Measurements from ENCODE around the gene ASCC1. TPM values are rescaled to one million over a fixed set of nuclear protein-coding genes. Genes with fewer than 3 reads are reported as not detected.

ASCC1 gene
- total and polyA plus RNA-seq, 2 donors (not counting 1 experiment from before 2014, with no cell fraction given) = 17.9 to 28.1 TPM

DNA sequence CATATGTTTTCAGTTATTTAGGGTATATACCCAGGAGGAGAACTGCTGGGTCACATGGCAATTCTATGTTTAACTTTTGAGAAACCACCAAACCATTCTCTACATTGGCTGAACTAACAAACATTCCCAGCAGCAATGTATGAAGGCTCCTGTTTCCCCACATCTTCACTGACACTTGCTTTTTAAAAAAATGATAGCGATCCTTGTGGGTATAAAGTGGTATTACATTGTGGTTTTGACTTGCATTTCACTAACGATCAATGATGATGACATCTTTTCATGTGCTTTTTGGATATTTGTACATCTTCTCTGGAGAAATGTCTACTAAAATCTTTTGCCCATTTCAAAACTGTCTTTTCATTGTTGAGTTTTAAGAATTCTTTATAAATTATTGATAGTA is 51.5 kb downstream of the ASCC1 start:
- H3K9me3 Mint-ChIP-seq (ENCODE audit: insufficient read depth) = no peaks in the 10 kb centered on the region
- no peak overlapping the region for H2AFZ ChIP-seq (ENCODE audit: insufficient read depth, low read depth, low read length, poor library complexity, severe bottlenecking)
- peaks cover 5% of the 10 kb centered on the region for H3K79me2 ChIP-seq (ENCODE audit: control insufficient read depth, insufficient read depth, low read length)
- no peaks in the 10 kb centered on the region for H3K4me1 ChIP-seq (ENCODE audit: control insufficient read depth in 2 of 2, insufficient read depth in 2 of 2, low read length in 2 of 2)
- peaks cover 3% of the 10 kb centered on the region for H3K4me1 Mint-ChIP-seq
- H4K20me1 ChIP-seq (ENCODE audit: control insufficient read depth, insufficient read depth, low read length, poor library complexity, severe bottlenecking) = no peaks in the 10 kb centered on the region
- no peak overlapping the region for H3K27ac ChIP-seq (ENCODE audit: low read length in 2 of 2)
- H3K4me3 Mint-ChIP-seq = no peak overlapping the region
- TF ChIP-seq EZH2 (IDR thresholded peaks at IDR 0.05; ENCODE audit: borderline replicate concordance, insufficient read depth, low read depth, low read length, poor library complexity, severe bottlenecking) = no peak
- TF ChIP-seq, protein P1, sequence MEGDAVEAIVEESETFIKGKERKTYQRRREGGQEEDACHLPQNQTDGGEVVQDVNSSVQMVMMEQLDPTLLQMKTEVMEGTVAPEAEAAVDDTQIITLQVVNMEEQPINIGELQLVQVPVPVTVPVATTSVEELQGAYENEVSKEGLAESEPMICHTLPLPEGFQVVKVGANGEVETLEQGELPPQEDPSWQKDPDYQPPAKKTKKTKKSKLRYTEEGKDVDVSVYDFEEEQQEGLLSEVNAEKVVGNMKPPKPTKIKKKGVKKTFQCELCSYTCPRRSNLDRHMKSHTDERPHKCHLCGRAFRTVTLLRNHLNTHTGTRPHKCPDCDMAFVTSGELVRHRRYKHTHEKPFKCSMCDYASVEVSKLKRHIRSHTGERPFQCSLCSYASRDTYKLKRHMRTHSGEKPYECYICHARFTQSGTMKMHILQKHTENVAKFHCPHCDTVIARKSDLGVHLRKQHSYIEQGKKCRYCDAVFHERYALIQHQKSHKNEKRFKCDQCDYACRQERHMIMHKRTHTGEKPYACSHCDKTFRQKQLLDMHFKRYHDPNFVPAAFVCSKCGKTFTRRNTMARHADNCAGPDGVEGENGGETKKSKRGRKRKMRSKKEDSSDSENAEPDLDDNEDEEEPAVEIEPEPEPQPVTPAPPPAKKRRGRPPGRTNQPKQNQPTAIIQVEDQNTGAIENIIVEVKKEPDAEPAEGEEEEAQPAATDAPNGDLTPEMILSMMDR (IDR thresholded peaks at IDR 0.05) = peak; percentile 24
- peaks cover 3 to 22% of the 10 kb centered on the region in 2 experiments for H3K36me3 ChIP-seq (replicated peaks in 1 of 2; ENCODE audit: control extremely low read depth in 1 of 2, control insufficient read depth in 1 of 2, extremely low read depth in 1 of 2, insufficient read depth in 2 of 2, low read length in 1 of 2)
- no peak overlapping the region for H3K9ac ChIP-seq (ENCODE audit: low read length)
- no peaks in the 10 kb centered on the region for H3K27me3 ChIP-seq (replicated peaks in 1 of 4; ENCODE audit: control extremely low read depth in 1 of 4, control insufficient read depth in 3 of 4, insufficient read depth in 4 of 4, low read length in 3 of 4)
- no CpG with 5 or more reads among the region's 2 CpGs for WGBS (ENCODE audit: insufficient coverage)
- DNase-seq = no peak
- intact Hi-C loops (cut with micrococcal nuclease) = no loop called here
- POLR2A ChIA-PET = no interaction called here
- no peaks in the 10 kb centered on the region for H3K27me3 Mint-ChIP-seq
- no peak overlapping the region for H3K4me3 ChIP-seq (ENCODE audit: control extremely low read depth in 1 of 5, extremely low read depth in 1 of 5, insufficient read depth in 1 of 5, low read depth in 2 of 5, low read length in 4 of 5)
- no peak overlapping the region for H3K27ac Mint-ChIP-seq
- H3K4me2 ChIP-seq (replicated peaks; ENCODE audit: low read depth, low read length, poor library complexity, severe bottlenecking) = no peak overlapping the region
- CTCF ChIA-PET = interaction anchor here (1.4 kb wide), 1 partner anchor 9 kb away, joined by 3 read pairs; no protein-coding TSS in a partner anchor
- peaks cover 0 to 1% (median 0%) of the 10 kb centered on the region in 3 donors for H3K9me3 ChIP-seq (ENCODE audit: control extremely low read depth in 1 of 3, control insufficient read depth in 2 of 3, insufficient read depth in 1 of 3, low read length in 2 of 3)
- no peak for ATAC-seq (ENCODE audit: low read depth)

DNA sequence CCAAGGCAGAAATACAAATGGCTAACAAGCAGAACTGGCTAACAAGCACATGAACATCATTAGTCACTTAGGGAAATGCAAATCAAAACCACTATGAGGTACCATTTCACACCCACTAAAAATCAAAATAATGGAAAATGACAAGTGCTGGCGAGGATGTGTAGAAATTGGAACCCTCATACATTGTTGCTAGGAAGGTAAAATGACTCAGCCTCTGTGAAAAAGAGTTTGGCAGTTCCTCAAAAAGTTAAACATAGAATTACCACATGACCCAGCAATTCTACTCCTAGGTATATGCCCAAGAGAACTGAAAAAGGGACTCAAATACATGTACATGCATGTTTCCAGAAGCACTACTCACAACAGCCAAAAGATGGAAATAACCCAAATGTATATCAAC is 53.1 kb downstream of the ASCC1 start:
- Mint-ChIP-seq H3K9me3 (ENCODE audit: insufficient read depth) (no peaks in the 10 kb centered on the region), H3K27me3 (no peaks in the 10 kb centered on the region), H3K4me3 (no peak overlapping the region), H3K27ac (no peak overlapping the region), H3K4me1 (peaks cover 3% of the 10 kb centered on the region)
- Histone ChIP-seq H3K9me3 (ENCODE audit: control extremely low read depth in 1 of 3, control insufficient read depth in 2 of 3, insufficient read depth in 1 of 3, low read length in 2 of 3) (peaks cover 0 to 1% (median 0%) of the 10 kb centered on the region in 3 donors), H3K79me2 (ENCODE audit: control insufficient read depth, insufficient read depth, low read length) (no peaks in the 10 kb centered on the region), H3K4me2 (replicated peaks; ENCODE audit: low read depth, low read length, poor library complexity, severe bottlenecking) (no peak overlapping the region), H3K27me3 (replicated peaks in 1 of 4; ENCODE audit: control extremely low read depth in 1 of 4, control insufficient read depth in 3 of 4, insufficient read depth in 4 of 4, low read length in 3 of 4) (no peaks in the 10 kb centered on the region), H3K4me1 (ENCODE audit: control insufficient read depth in 2 of 2, insufficient read depth in 2 of 2, low read length in 2 of 2) (no peaks in the 10 kb centered on the region), H3K4me3 (ENCODE audit: control extremely low read depth in 1 of 5, extremely low read depth in 1 of 5, insufficient read depth in 1 of 5, low read depth in 2 of 5, low read length in 4 of 5) (no peak overlapping the region), H3K36me3 (replicated peaks in 1 of 2; ENCODE audit: control extremely low read depth in 1 of 2, control insufficient read depth in 1 of 2, extremely low read depth in 1 of 2, insufficient read depth in 2 of 2, low read length in 1 of 2) (peaks cover 3 to 25% of the 10 kb centered on the region in 2 experiments), H3K27ac (ENCODE audit: low read length in 2 of 2) (no peak overlapping the region), H3K9ac (ENCODE audit: low read length) (no peak overlapping the region), H4K20me1 (ENCODE audit: control insufficient read depth, insufficient read depth, low read length, poor library complexity, severe bottlenecking) (no peaks in the 10 kb centered on the region), H2AFZ (ENCODE audit: insufficient read depth, low read depth, low read length, poor library complexity, severe bottlenecking) (no peak overlapping the region)
- WGBS (ENCODE audit: insufficient coverage) = no CpG with 5 or more reads among the region's 1 CpG
- CTCF ChIA-PET = no interaction called here
- DNase-seq (no peak), ATAC-seq (ENCODE audit: low read depth) (no peak)
- POLR2A ChIA-PET = no interaction called here
- no peak for TF ChIP-seq EZH2 (IDR thresholded peaks at IDR 0.05; ENCODE audit: borderline replicate concordance, insufficient read depth, low read depth, low read length, poor library complexity, severe bottlenecking)
- TF ChIP-seq, protein P1 (IDR thresholded peaks at IDR 0.05) = no peak
- intact Hi-C loops (cut with micrococcal nuclease) = no loop called here
